CD4-positive, alpha-beta T cell treated with Interleukin-2 at 100 ng/mL for 4 hours (primary cell): ENCODE data around the gene CDH5.
A peak's percentile ranks its signal among the peaks of the same experiment; 100 is the strongest.

Experiments used
- DNase-seq: peaks from one replicate; pipeline ENCODE4 v3.0.0-alpha.2; 2020; ENCODE audit warnings: low spot score

Gene CDH5

DNA sequence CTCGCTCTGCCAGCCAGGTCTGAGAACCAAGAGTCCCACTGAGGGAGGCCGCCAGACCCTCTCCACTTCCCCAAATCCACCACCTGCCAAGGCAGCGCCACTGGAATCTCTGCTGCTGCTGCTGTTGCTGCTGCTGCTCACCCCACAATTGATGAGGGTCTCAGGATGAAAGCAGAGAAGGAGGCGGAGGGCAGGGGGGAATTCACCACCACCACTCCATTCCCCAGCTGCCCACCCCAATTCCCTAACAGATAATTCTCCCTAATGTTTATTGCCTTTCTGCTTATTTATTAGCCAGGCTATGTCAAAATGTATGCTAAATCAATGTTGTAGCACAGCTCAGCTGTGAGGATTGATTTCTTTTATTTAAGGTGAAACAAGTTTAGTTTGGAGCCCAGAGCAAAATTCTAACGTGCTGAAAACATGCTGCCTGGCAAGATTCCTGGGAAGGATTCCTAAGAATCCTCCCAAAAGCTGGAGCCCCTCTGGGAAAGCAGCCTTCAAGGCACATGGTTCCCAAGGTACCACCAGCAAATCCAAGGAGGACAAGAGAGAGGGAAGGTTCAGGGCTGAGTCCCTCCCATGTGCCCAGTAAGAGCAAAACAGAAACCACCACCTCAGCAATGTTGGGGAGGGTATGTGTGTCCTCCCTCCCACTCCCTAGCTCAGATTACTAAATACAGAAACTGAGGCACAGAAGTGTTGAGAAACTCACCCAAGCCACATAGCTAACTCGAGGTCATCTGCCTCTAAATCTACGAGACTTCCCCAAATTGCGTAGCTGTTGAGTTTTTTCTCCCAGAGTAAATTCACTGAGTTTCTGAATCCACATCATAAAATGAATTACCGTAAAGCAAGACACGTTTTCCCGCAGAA lies 12.2 kb upstream of the CDH5 start:
- DNase-seq, result no peak

- DNase-seq, result no peak
Observed at GRCh38 chr16:66355526-66355925, 11.0 kb upstream of the CDH5 start.

DNA sequence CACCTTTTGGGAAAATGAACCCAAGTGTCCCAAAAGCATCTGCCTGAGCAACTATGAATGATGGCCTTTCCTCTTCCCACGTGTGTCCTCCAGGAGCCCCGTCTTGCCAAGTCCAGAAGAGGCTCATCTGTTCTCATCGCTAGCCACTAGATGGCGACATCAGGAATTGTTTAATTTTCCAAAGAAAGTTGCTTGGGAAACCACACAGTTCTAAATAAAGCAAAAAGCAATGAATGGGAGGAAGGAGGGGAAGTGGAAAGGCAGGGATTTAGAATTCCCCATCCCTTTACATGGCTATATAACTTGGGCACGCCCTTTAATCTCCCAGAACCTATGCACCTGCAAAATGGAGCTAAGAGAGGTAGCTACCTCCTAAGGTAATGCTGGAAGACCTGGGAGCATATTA lies 9.0 kb upstream of the CDH5 start:
- peak; percentile 35 for DNase-seq

- no peak for DNase-seq
Observed at GRCh38 chr16:66358231-66358630, 8.3 kb upstream of the CDH5 start.

DNA sequence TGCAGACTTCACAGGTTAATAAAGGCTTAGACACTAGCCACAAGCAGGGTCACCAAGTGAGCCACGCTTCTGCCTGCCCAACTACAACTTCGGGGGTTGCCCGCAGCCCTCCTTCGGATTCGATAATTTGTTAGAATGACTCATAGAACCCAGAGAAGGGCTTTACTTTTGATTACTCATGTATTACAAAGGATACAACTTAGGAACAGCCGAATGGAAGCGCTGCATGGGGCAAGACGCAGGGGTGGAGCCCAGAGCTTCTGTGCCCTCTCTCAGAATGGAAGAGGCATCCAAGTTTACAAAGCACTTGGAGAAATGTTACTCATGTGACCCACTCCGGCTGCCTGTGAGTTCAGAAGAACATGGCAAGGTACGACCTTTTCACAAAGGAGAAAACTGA lies 7.5 kb upstream of the CDH5 start:
- DNase-seq, result no peak

GRCh38 chr16:66359811-66360608 lies 6.5 kb upstream of the CDH5 start:
- no peak for DNase-seq

- DNase-seq, result no peak
Observed at GRCh38 chr16:66360624-66361324, 5.7 kb upstream of the CDH5 start.

DNA sequence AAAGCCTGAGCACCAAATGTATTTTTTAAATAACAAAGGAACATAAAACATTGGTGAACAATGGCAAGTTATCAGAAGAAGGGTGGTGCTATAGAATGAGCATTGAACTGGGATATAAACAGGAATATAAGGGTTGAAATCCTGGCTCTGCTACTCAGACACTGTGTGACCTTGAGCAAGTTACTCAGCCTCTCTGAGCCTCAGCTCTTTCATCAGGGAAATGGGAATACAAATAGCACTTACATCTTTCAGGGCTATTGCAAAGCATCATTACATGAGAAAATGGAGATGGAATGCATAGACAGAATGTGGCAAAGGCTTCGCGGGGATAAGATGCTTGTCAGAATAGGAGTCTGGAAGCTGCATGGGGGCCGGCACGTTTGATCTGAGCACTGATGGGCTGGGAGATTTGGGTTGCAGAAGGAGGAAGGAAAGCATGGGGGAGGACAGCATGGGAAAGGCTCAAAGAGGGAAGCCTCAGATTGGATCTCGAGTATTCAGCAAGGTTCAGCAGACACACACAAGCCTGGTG lies 4.8 kb upstream of the CDH5 start:
- no peak for DNase-seq

GRCh38 chr16:66363211-66363777 lies 3.2 kb upstream of the CDH5 start:
- no peak for DNase-seq

DNA sequence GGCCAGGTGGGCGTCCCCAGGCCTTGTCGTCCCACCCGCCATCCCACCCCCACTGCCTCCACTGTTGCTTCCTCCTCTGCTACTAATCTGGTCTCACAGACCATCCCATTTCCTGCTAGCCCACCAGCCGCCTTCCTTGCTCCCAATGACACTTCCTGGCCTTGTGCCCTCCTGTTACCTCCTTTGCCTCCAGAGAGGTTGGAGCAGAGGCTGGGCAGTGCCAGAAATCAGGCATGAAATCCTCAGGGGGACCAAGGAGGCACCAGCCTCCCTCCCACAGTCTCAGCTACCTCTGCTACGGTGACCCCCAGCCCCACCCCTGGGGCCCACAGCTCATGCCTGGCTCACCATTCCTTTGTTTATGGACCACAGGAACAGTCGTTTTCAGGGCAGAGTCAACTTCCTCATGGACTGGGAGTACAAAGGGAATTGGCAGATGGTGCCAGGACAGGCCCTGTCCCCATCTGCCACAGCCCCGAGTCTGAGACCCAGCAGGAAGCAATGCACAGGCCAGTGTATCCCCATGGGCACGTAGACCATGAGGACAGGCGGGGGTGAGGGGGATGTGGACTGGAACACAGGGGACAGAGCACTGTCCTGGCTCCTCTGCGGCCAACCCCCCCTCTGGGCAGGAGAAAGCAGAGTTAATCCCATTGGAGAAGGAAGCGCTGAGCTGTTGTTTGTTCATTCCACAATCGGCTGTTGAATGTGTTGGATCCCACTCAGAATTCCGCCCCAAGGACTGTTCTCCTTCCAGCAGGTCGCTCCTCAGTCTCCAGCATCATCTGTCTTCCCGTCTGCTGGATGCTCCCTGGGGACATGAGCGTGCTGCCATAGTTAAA lies 2.2 kb upstream of the CDH5 start:
- no peak for DNase-seq

- no peak for DNase-seq
Observed at GRCh38 chr16:66364959-66365306, 1.6 kb upstream of the CDH5 start.

GRCh38 chr16:66365651-66366050 lies 840 bp upstream of the CDH5 start:
- DNase-seq, result no peak

- no peak for DNase-seq
Observed at GRCh38 chr16:66367968-66368891, 1.7 kb downstream of the CDH5 start.

DNA sequence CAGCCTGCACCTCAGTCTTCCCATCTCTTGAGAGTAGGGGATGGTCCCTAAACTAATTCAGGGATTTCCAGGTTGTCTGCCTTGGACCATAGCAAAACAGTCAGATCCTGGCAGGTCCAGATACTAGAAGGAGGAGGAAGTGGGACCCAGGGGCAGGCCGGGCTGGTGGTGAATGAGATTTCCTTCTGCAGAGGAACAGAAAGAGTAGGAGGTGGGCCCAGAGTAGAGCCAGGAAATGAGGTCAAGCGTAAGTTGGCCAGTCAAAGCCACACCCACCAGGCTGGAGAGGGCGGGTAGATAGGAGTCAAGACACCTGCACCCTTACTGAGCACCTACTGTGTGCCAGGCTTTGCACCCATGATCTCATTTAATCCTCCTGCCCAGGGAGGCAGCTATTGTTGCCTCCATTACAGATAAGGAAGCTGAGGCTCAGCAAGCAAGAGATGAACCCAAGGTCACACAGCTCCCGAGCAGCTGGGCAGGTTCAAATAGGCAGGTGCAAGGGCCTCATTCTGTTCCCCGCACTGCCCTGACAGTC lies 2.6 kb downstream of the CDH5 start:
- no peak for DNase-seq

DNA sequence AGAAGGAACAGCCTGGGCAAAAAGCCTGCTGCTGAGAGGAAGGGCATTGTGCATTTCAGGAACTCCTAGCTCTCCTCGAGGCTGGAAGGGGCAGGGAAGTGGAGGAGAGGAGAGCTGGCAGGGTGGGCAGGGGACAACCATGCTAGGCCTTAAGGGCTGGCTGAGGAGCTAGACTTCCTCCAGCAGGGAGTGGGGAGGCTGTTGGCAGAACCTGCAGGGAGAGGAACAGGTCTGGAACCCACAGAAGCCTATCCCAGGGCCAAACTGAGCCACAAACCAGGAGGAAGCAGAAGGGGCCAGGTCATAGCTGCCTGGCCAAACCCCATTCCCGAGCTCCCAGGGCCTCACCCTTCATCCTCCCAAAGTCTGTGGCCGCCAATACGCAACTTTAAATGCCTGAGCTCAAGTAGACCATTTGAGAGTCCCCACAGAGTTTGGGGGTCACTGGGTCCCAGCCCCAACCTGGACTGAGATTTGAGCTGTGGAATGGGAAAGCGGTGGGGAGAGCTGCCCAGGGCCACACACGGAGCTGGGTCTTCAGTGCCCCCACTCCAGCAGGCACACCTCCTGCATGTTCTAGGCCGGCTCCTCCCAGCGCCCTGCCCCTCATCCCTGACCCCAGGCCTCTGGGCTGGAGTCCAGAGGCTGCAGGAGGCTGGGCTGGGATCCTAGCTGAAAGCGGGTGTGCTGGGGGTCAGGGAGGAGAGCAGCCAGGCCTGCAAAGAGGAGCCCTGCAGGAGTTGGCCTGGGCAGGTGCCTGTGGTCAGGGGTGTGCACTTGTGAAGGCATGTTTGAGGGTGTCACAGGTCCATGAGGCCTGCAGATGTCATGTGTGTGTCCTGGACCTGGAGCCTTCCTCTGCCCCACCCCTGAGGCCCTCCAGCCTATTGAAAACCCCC lies 4.5 kb downstream of the CDH5 start:
- no peak for DNase-seq

- DNase-seq, result no peak
Observed at GRCh38 chr16:66372078-66372897, 5.8 kb downstream of the CDH5 start.

DNA sequence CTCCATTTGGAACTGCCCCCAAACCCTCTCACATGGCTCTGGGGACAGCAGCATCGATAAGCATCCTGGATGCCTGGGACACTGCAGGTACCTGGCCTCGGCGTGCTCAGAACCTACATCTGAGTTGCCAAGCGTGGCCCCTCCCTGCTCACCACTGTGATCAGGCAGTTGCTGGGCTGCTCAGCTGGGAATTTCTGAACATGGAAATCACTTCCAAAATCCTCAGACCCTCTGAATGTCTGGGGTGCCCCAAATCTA lies 6.3 kb downstream of the CDH5 start:
- DNase-seq, result no peak

DNA sequence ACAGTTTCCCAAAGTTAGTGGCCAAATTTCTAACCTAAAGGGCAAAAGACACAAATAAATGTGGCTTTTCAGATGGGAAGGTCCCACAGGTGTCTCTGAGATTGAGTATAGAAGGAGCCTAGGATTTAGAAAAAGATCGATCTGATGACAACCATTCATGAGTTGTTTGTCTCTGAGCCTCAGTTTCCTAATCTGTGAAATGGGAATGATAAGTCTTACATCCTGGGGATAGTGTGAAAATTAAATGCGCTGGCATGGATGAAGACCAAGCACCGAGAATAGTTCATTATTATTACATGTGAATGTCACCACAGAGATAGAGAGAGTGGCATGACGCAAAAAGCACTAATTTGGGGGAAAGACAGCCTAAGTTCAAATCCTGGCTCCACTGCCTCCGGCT lies 7.2 kb downstream of the CDH5 start:
- no peak for DNase-seq
